Measurements from ENCODE around the gene ARHGAP33. TPM values are rescaled to one million over a fixed set of nuclear protein-coding genes. Genes with fewer than 3 reads are reported as not detected.

Gene ARHGAP33
- total RNA-seq, 1 donor from 2014 or later = 13.3 TPM

GRCh38 chr19:35816846-35817245 lies 41.5 kb downstream of the ARHGAP33 start:
- no peak for DNase-seq (ENCODE audit: low read depth)
- no peak for TF ChIP-seq CTCF (conservative IDR thresholded peaks at IDR 0.05; ENCODE audit: low read depth, low read length)
- H3K4me3 ChIP-seq (ENCODE audit: low read depth, low read length) = no peak overlapping the region

- no peak overlapping the region for H3K4me3 ChIP-seq (ENCODE audit: low read depth, low read length)
- no peak for TF ChIP-seq CTCF (conservative IDR thresholded peaks at IDR 0.05; ENCODE audit: low read depth, low read length)
- DNase-seq (ENCODE audit: low read depth) = no peak
These were observed 43.1 kb downstream of the ARHGAP33 start for GRCh38 chr19:35818445-35818844.

GRCh38 chr19:35822579-35822978 lies 47.2 kb downstream of the ARHGAP33 start:
- no peak for DNase-seq (ENCODE audit: low read depth)
- no peak for TF ChIP-seq CTCF (conservative IDR thresholded peaks at IDR 0.05; ENCODE audit: low read depth, low read length)

GRCh38 chr19:35824150-35824549 lies 48.8 kb downstream of the ARHGAP33 start:
- no peak for DNase-seq (ENCODE audit: low read depth)
- no peak for TF ChIP-seq CTCF (conservative IDR thresholded peaks at IDR 0.05; ENCODE audit: low read depth, low read length)
- H3K4me3 ChIP-seq (ENCODE audit: low read depth, low read length) = no peak overlapping the region

More at GRCh38 chr19:35822579-35822978, 47.2 kb downstream of the ARHGAP33 start:
- H3K4me3 ChIP-seq (ENCODE audit: low read depth, low read length) = no peak overlapping the region

GRCh38 chr19:35828692-35829301 lies 53.4 kb downstream of the ARHGAP33 start:
- no peak for DNase-seq (ENCODE audit: low read depth)
- H3K4me3 ChIP-seq (ENCODE audit: low read depth, low read length) = no peak overlapping the region
- no peak for TF ChIP-seq CTCF (conservative IDR thresholded peaks at IDR 0.05; ENCODE audit: low read depth, low read length)

GRCh38 chr19:35830986-35831385 lies 55.6 kb downstream of the ARHGAP33 start:
- no peak overlapping the region for H3K4me3 ChIP-seq (ENCODE audit: low read depth, low read length)
- TF ChIP-seq CTCF (conservative IDR thresholded peaks at IDR 0.05; ENCODE audit: low read depth, low read length) = no peak
- no peak for DNase-seq (ENCODE audit: low read depth)

GRCh38 chr19:35832054-35832453 lies 56.7 kb downstream of the ARHGAP33 start:
- no peak for DNase-seq (ENCODE audit: low read depth)
- TF ChIP-seq CTCF (conservative IDR thresholded peaks at IDR 0.05; ENCODE audit: low read depth, low read length) = no peak
- H3K4me3 ChIP-seq (ENCODE audit: low read depth, low read length) = no peak overlapping the region
